ENCODE measurements around the gene GPR17.

GPR17 gene

DNA sequence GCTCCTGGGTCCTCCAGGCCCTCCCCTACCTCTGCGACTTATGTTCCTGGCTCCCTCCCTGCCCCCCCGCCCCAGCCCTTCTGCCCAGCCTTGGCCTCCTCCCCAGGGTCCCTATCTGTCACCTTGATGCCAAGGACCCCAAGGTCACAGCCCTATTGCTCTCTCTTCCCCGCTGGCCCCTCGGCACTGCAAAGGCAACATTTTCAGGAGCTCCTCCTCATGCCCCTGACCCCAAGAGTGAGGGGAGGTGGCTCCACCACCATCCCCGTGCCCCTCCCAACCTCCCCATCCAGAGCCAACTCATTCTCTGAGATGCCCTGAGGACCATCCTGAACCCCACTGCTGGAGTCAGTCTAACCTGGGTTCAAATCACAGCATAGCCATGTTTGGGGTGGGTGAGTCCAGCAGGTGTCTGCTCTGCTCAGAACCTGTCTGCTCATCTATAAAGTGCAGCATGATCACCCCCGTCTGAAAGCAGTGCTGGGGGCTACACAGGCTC, 17.7 kb downstream of the GPR17 start:
- Histone ChIP-seq H3K4me1 (ENCODE audit: control insufficient read depth, insufficient read depth, low read length, poor library complexity, severe bottlenecking) (no peaks in the 10 kb centered on the region), H3K27me3 (replicated peaks; ENCODE audit: control insufficient read depth, insufficient read depth, low read length, poor library complexity, severe bottlenecking) (peaks cover 24% of the 10 kb centered on the region), H3K9me3 (ENCODE audit: control insufficient read depth, low read length) (no peaks in the 10 kb centered on the region), H3K27ac (ENCODE audit: insufficient read depth, low read length, poor library complexity, severe bottlenecking) (no peak overlapping the region), H3K4me3 (ENCODE audit: insufficient read depth, low read depth, low read length, poor library complexity, severe bottlenecking) (no peak overlapping the region), H3K36me3 (ENCODE audit: control insufficient read depth, insufficient read depth, low read length) (no peaks in the 10 kb centered on the region)
- DNase-seq, result no peak

DNA sequence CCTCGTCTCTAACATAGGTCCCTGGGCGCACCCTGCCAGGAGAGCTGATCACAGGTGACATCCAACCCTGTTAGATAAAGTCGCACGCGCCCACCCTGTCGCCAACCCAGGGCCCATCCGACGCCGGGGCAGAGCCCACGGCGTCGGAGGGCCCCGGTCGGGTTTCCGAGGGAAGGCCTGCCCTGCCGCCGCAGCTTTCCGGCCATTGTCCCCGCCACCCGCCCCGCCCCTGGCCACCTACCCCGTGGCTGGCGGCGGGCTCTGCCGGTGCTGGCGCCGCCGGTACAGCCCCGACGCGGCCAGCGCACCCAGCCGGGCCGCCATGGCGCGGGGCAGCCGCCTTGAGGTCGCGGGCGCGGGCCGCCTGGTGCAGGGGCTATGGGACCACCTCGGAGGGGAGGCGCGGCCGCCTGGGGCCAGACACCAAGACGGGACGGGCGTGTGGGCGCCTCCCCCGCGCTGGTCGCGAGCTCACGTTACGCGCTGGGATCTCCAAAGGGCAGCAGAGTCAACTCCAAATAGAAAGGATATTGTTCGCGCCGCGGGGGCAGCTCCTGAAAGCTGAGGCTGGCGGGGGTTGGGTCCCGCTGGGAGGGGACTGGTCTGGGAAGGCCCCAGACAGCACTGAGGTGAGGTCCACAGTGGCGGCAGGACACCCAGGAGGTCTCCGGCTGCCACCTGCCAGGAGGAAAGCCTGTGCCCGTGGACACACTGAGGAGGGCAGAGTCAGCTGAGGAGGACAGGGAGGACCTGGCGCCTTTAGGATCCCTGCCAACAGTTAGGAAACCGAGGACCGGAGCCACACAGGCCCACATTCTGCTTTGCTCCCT, 18.3 kb downstream of the GPR17 start:
- Histone ChIP-seq H3K9me3 (ENCODE audit: control insufficient read depth, low read length) (no peaks in the 10 kb centered on the region), H3K27me3 (replicated peaks; ENCODE audit: control insufficient read depth, insufficient read depth, low read length, poor library complexity, severe bottlenecking) (peaks cover 24% of the 10 kb centered on the region), H3K4me1 (ENCODE audit: control insufficient read depth, insufficient read depth, low read length, poor library complexity, severe bottlenecking) (no peaks in the 10 kb centered on the region), H3K36me3 (ENCODE audit: control insufficient read depth, insufficient read depth, low read length) (no peaks in the 10 kb centered on the region), H3K27ac (ENCODE audit: insufficient read depth, low read length, poor library complexity, severe bottlenecking) (no peak overlapping the region), H3K4me3 (ENCODE audit: insufficient read depth, low read depth, low read length, poor library complexity, severe bottlenecking) (no peak overlapping the region)
- no peak for DNase-seq

DNA sequence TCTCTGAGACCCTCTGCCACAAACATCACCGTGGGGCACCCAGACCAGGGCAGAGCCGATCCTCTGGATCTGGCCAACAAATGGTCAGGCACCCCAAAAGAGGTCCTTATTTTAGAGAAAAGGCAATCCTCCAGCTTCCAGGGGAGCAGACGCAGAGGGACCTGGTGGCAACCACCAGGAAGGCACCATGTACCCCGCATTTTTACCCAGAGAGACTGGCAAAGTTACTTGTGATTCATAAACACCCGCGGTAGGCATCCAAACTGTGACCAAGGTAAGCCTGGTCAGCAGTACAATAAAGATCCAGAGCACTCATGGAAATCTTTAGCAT, 18.9 kb downstream of the GPR17 start:
- no peak for DNase-seq
- H3K4me3 ChIP-seq (ENCODE audit: insufficient read depth, low read depth, low read length, poor library complexity, severe bottlenecking), result no peak overlapping the region
- peaks cover 24% of the 10 kb centered on the region for H3K27me3 ChIP-seq (replicated peaks; ENCODE audit: control insufficient read depth, insufficient read depth, low read length, poor library complexity, severe bottlenecking)
- H3K27ac ChIP-seq (ENCODE audit: insufficient read depth, low read length, poor library complexity, severe bottlenecking), result no peak overlapping the region
- H3K9me3 ChIP-seq (ENCODE audit: control insufficient read depth, low read length), result no peaks in the 10 kb centered on the region
- no peaks in the 10 kb centered on the region for H3K4me1 ChIP-seq (ENCODE audit: control insufficient read depth, insufficient read depth, low read length, poor library complexity, severe bottlenecking)
- no peaks in the 10 kb centered on the region for H3K36me3 ChIP-seq (ENCODE audit: control insufficient read depth, insufficient read depth, low read length)

DNA sequence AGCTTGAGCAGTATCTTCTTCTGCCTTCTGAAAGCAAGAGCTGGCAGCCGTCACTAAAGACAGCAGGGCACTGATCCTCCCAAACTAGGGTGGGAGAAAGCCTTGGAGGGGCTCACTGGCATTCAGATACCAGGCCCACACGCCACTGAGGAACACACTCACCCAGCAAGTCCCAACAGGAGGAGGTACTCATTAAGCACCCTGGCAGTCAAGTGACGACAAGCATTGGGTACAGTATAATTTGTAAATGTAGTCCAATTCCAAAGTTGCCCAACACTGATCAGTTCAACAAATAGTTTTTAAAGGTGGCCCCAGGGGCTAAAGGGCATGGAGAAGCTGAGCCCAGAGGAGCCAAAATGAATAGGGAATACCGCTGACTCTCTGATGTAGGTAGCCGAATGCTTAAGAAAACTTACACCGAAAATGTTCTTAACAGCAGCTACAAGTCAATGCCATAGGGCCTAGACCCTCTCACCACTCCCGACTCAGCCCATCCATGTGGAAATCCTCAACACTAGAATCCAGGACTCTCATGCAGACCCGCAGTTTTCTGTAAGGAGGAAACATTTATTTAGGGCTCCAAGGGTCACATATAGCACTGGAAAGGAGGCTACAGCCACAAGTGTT, 19.4 kb downstream of the GPR17 start:
- Histone ChIP-seq H3K27ac (ENCODE audit: insufficient read depth, low read length, poor library complexity, severe bottlenecking) (no peak overlapping the region), H3K4me3 (ENCODE audit: insufficient read depth, low read depth, low read length, poor library complexity, severe bottlenecking) (no peak overlapping the region), H3K36me3 (ENCODE audit: control insufficient read depth, insufficient read depth, low read length) (no peaks in the 10 kb centered on the region), H3K4me1 (ENCODE audit: control insufficient read depth, insufficient read depth, low read length, poor library complexity, severe bottlenecking) (no peaks in the 10 kb centered on the region), H3K9me3 (ENCODE audit: control insufficient read depth, low read length) (no peaks in the 10 kb centered on the region), H3K27me3 (replicated peaks; ENCODE audit: control insufficient read depth, insufficient read depth, low read length, poor library complexity, severe bottlenecking) (peaks cover 24% of the 10 kb centered on the region)
- DNase-seq, result no peak

DNA sequence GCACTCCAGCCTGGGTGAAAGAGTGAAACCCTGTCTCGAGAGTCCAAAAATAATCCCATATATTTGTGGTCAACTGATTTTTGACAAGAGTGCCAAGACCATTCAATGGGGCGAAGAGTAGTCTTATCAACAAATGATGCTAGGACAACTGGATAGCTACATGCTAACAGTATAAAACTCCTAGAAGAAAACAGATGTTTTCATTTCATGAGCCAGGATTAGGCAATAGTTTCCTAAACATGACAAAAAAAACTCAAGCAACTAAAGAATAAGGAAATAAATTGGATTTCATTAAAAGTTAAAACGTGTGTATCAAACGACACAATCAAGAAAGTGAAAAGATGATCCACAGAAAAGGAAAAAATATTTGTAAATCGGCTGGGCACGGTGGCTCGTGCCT, 23.1 kb downstream of the GPR17 start:
- Histone ChIP-seq H3K4me1 (ENCODE audit: control insufficient read depth, insufficient read depth, low read length, poor library complexity, severe bottlenecking) (no peaks in the 10 kb centered on the region), H3K9me3 (ENCODE audit: control insufficient read depth, low read length) (no peaks in the 10 kb centered on the region), H3K4me3 (ENCODE audit: insufficient read depth, low read depth, low read length, poor library complexity, severe bottlenecking) (no peak overlapping the region), H3K27ac (ENCODE audit: insufficient read depth, low read length, poor library complexity, severe bottlenecking) (no peak overlapping the region), H3K36me3 (ENCODE audit: control insufficient read depth, insufficient read depth, low read length) (no peaks in the 10 kb centered on the region), H3K27me3 (replicated peaks; ENCODE audit: control insufficient read depth, insufficient read depth, low read length, poor library complexity, severe bottlenecking) (peaks cover 19% of the 10 kb centered on the region)
- no peak for DNase-seq

DNA sequence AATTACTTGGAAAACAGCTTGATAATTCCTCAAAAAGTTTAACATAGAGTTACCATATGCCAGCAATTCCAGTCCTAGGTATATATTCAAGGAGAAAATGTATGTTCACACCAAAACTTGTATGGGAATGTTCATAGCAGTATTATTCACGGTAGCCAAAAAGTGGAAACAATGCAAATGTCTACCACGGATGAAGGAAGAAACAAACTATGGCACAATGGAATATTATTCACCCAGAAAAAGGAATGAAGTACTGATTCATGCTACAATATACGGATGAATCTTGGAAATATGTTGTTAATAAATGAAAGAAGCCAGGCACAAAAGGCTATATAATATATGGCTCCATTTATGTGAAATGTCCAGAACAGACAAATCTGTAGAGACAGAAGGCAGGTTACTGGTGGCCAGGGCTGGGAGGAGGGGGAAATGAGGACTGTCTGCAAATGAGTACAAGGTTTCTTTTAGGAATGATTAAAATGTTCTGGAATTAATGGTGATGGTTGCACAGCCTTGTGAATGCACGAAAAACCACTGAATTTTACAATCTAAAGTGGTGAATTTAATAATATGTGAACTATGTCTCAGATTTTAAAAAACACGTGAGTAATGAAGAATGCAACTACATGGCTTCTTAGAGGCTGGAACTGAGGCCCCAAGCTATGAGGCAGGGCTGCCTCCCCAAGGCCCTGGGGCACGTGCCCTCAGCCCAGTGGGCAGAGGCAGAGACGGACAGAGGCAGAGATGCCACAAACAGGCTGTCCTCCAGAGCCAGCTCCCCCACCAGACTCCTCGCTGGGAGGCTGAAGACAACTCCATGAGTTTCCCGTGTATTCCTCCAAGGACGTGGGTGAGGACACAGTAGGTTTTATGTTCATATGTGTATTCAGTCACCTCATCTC, 24.4 kb downstream of the GPR17 start:
- H3K27me3 ChIP-seq (replicated peaks; ENCODE audit: control insufficient read depth, insufficient read depth, low read length, poor library complexity, severe bottlenecking), result peaks cover 15% of the 10 kb centered on the region
- no peak overlapping the region for H3K4me3 ChIP-seq (ENCODE audit: insufficient read depth, low read depth, low read length, poor library complexity, severe bottlenecking)
- no peaks in the 10 kb centered on the region for H3K36me3 ChIP-seq (ENCODE audit: control insufficient read depth, insufficient read depth, low read length)
- no peak overlapping the region for H3K27ac ChIP-seq (ENCODE audit: insufficient read depth, low read length, poor library complexity, severe bottlenecking)
- H3K4me1 ChIP-seq (ENCODE audit: control insufficient read depth, insufficient read depth, low read length, poor library complexity, severe bottlenecking), result peaks cover 6% of the 10 kb centered on the region
- DNase-seq, result no peak
- H3K9me3 ChIP-seq (ENCODE audit: control insufficient read depth, low read length), result no peaks in the 10 kb centered on the region

DNA sequence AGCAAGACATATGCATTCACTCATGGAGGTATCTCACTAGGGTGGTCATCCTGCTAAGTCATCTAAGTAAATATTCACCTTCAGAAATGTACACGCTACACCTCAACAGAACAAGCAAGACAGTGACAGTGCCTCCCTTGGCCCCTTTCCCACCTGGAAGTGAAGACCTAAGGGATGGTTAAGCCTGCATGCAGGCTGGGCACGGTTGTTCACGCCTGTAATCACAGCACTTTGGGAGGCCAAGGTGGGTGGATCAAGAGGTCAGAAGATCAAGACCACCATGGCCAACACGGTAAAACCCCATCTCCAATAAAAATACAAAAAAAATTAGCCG, 25.0 kb downstream of the GPR17 start:
- H3K27me3 ChIP-seq (replicated peaks; ENCODE audit: control insufficient read depth, insufficient read depth, low read length, poor library complexity, severe bottlenecking), result peaks cover 18% of the 10 kb centered on the region
- H3K9me3 ChIP-seq (ENCODE audit: control insufficient read depth, low read length), result no peaks in the 10 kb centered on the region
- DNase-seq, result no peak
- H3K36me3 ChIP-seq (ENCODE audit: control insufficient read depth, insufficient read depth, low read length), result no peaks in the 10 kb centered on the region
- H3K4me1 ChIP-seq (ENCODE audit: control insufficient read depth, insufficient read depth, low read length, poor library complexity, severe bottlenecking), result peaks cover 6% of the 10 kb centered on the region
- H3K4me3 ChIP-seq (ENCODE audit: insufficient read depth, low read depth, low read length, poor library complexity, severe bottlenecking), result no peak overlapping the region
- H3K27ac ChIP-seq (ENCODE audit: insufficient read depth, low read length, poor library complexity, severe bottlenecking), result no peak overlapping the region

DNA sequence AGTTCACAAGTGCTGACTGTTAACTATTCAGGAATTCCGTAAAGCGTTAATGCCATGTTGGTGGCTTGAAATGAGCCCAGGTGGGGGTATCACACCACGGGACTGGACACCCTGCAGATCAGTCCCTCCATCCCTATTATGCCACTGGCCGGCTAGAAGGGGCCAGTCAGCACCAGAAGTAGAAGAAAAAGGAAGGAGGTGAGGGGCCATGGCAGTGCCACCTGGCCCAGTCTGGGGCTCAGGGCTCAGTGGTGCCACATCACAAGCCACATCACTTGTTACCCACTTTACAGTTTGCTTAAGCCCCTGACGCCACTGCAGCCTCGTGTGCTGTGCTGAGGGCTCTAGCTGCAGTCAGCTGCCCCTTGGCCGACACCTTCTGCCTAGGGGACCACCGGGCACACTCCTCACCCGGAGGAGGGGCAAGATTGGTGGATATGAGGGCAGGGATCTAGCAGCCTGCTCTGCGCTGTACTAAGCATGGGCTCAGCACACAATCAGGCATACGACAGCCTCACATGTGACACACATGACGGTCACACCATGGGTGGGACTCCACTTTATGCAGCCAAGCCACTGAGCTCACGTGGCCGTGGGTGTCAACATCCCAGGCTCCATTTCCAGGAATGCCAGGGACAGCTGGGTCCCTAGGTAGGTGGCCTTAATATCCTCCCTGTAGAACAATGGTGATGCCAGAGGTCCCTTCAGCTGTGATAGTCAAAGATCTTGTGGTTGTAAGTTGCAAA, 25.8 kb downstream of the GPR17 start:
- no peak overlapping the region for H3K27ac ChIP-seq (ENCODE audit: insufficient read depth, low read length, poor library complexity, severe bottlenecking)
- H3K9me3 ChIP-seq (ENCODE audit: control insufficient read depth, low read length), result no peaks in the 10 kb centered on the region
- peaks cover 19% of the 10 kb centered on the region for H3K27me3 ChIP-seq (replicated peaks; ENCODE audit: control insufficient read depth, insufficient read depth, low read length, poor library complexity, severe bottlenecking)
- no peak overlapping the region for H3K4me3 ChIP-seq (ENCODE audit: insufficient read depth, low read depth, low read length, poor library complexity, severe bottlenecking)
- DNase-seq, result no peak
- H3K4me1 ChIP-seq (ENCODE audit: control insufficient read depth, insufficient read depth, low read length, poor library complexity, severe bottlenecking), result peaks cover 6% of the 10 kb centered on the region
- no peaks in the 10 kb centered on the region for H3K36me3 ChIP-seq (ENCODE audit: control insufficient read depth, insufficient read depth, low read length)

DNA sequence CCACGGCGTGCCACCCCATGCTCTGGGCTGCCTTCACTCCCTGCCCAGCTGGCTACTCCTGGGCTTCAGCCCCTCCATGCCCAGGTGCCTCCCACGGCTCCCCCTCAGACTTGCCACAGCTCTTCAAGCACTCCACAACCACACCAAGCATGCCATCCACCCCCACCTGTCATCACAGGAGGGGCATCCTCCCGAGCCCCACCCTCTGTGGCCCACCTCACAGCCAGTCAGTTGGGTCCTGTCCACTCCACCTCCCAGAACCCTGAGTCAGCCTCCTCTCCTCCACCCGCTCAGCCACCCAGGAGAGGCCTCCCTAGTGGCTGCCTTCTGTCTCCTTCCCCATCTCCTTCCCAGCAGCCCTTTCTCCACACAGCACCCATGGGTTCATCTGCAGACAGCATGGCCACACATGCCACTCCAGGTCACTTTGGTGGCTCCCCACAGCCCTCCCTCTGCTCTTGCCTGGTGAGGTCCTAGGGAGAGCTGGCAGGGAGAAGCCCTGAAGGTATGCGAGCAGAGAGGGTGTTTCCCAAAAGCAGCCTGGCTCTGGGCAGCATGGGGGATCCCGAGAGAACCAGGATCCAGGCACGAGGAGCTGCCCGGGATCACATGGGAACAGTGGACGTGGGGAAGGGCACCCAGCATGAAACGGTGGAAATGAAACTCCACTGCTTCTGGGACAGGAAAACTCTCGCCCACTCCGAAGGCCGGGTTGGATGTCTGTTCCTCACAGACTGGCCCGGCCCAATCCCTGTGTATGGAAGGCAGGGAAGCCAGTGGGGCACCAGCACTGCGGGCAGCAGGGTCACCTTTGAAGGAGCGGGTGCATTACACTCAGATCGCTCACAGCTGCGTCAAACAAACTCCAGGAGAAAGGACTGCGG, 26.6 kb downstream of the GPR17 start:
- Histone ChIP-seq H3K4me3 (ENCODE audit: insufficient read depth, low read depth, low read length, poor library complexity, severe bottlenecking) (no peak overlapping the region), H3K9me3 (ENCODE audit: control insufficient read depth, low read length) (no peaks in the 10 kb centered on the region), H3K27me3 (replicated peaks; ENCODE audit: control insufficient read depth, insufficient read depth, low read length, poor library complexity, severe bottlenecking) (peaks cover 19% of the 10 kb centered on the region), H3K36me3 (ENCODE audit: control insufficient read depth, insufficient read depth, low read length) (no peaks in the 10 kb centered on the region), H3K27ac (ENCODE audit: insufficient read depth, low read length, poor library complexity, severe bottlenecking) (no peak overlapping the region), H3K4me1 (ENCODE audit: control insufficient read depth, insufficient read depth, low read length, poor library complexity, severe bottlenecking) (peaks cover 6% of the 10 kb centered on the region)
- DNase-seq, result no peak
